Activated naive CD4-positive, alpha-beta T cell (primary cell): Measurements from ENCODE around the gene POLR2L.

Source experiments
- DNase-seq, 4 experiments: peaks; one replicate each; lab custom pipeline; 2025; lab: John Stamatoyannopoulos, UW

Gene POLR2L

DNA sequence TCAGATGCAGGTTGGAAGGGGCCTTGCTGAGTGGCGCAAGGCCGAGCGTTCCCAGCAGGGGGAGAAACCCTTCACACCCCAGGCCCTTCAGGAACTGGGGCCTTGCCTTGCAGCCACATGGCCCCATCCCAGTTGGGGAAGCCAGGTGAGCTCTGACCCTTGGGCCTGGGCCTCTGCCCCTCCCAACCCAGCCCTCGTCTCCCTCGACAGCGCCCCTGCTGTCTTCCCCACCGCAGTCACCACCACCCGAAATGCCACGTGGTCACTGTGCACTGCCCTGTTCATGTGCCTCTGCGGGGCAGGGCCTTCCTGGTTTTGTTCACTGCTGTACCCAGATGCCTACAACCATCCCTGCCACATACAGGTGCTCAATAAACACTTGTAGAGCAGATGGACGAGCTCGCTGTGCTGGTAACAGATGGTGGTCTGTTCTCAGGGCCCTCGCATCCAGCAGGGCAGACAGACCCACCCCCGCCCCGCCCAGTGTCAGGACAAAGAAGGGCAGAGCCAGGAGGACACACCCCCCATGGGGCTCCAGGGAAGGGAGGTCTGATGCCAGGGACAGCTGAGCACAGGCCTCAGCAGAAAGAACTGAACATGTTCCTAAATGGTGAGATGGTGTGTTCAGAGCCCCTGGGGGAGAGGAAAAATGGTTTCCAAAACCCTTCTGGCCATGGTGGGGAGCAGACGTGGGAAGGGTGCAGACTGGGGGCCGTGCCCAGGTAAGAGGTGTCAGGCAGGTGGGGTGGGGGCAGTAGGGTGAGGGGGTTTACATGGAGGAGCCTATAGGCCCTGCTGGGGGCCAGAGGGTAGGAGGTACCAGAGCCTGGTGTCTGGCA lies 3.7 kb downstream of the POLR2L start:
- DNase-seq = no peak

DNA sequence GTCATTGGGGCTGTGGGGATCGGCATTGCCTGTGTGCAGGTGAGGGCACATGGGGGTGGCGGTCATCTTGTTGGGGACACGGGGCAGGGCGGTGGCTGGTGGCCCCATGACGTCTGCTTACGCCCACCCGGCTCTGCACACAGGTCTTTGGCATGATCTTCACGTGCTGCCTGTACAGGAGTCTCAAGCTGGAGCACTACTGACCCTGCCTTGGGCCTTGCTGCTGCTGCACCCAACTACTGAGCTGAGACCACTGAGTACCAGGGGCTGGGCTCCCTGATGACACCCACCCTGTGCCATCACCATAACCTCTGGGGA lies 4.4 kb downstream of the POLR2L start:
- no peak for DNase-seq

DNA sequence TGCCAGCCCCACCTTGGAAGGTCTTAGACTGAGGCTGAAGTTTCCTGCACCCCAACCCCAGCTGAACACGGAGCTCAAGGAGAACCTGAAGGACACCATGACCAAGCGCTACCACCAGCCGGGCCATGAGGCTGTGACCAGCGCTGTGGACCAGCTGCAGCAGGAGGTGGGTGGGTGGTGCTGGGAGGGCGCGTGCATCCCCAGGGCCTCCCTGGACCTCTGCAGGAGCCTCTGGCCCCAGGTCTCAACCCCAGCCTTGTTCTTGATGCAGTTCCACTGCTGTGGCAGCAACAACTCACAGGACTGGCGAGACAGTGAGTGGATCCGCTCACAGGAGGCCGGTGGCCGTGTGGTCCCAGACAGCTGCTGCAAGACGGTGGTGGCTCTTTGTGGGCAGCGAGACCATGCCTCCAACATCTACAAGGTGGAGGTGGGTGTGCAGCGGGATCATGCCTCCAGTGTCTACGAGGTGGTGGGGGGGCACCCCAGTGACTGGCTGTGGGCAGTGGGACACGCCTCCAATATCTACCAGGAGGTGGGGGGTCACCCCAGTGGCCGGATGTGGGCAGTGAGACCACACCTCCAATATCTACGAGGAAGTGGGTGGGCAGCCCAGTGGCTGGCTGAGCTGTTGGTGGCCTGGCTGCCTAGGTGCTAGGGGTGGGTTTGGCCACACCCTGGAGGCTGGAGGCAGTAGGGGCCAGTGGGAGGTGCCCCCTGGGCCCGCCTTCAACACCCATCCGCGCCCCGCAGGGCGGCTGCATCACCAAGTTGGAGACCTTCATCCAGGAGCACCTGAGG lies 4.9 kb downstream of the POLR2L start:
- no peak for DNase-seq

DNA sequence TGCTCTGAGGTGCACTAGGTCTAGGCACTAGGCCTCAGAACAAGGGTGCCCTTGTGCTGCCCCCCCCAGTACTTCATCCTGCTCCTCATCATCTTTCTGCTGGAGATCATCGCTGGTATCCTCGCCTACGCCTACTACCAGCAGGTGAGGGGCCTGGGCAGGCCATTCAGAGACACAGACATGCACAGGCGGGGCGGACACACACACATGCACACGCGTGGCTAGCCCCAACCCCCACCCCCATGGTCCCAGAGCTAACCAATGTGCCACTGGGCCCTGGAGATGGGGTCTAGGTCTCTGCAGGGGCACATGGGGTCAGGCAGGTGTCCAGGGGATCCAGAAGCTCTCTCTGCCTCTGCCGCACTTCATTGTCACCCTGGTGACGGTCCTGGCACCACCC lies 5.6 kb downstream of the POLR2L start:
- DNase-seq = no peak

DNA sequence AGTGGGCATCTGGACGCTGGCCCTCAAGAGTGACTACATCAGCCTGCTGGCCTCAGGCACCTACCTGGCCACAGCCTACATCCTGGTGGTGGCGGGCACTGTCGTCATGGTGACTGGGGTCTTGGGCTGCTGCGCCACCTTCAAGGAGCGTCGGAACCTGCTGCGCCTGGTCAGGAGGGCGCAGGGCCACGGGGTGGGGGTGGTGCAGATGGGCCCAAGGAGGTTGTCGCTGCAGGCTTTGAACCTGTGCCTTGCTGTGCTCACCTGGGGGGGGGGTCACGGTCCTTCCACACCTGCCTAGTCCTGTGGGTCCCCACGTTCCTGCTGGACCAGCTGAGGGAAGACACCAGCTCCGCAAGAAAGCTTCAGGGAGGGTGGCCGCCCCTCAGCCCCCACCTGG lies 6.1 kb downstream of the POLR2L start:
- DNase-seq = no peak

DNA sequence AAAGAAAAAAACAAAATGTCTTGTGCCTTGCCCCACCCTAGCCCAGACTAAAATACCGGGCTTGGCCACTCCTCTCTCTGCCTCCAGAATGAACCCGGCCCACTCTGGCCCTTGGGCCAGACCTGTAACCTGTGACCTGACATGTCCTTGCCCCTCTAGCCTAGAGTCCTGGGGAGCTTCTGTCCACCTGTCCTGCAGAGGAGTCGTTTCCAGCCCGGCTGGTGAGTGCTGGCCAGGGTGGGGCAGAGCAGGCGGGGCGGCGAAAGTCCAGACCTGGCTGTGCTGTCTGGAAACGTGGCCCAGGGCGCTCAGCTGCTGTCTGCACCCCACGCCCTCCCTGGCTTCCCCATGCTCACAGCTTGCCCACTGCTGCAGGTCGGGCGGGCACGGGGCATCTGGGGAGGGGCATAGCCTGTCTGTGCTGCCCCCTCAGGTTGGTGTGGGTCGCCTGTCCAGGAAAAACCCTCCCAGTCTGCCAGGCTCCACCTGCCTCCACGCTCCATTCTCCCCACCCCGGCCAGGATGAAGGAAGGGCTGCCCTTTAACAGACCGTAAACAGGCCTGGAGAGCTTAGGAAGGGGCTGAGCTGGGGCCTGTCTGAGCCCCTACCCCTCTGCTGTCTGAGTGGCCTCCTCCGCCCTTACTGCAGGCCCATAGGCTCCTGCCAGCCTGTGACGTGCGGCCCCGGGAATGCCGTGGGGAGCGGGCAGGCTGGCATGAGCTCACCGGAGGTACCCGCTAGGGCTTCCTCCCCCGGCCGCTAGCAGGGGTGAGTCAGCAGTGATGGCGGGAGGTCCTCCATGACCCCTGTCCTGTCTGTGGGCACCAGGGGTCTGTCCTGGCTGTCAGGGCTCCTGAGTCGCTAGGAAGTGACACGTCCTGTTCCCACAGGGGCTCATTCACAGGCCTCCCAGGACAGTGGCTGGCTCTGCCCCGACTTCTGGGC lies 7.7 kb downstream of the POLR2L start:
- DNase-seq = no peak

GRCh38 chr11:833849-834311 lies 8.4 kb downstream of the POLR2L start:
- DNase-seq = no peak

DNA sequence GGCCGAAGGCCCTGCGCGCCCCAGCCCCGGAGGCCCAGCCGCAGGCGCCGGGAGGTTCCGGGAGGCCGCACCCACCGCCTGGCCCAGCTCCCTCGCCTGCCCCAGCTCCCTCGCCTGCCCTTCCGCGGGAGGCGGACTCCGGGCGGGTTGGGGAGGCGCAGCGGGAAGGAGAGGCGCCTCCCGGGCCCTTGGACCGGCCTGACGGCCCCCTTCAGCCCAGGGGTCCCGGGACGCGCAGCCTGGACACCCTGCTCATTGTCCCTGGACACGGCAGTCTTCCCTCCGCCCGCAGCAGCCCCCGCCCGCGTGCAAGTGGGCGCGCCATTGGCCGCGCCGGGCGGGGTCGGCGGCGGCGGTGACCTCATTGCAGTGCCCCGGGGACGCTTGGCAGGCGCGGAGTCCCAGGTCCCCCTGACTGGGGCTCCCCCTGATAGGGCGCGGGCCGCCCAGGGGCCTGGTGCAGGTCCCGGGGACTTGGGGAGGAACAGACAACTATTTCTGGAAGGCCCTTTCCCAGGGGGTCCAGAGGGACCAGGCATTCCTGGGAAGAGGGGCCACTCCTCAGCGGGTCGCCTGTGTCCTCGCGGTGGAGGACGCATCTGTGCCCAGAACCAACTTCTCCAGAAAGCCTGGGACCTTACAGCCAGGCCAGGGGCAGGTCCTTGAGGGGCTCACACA lies 9.1 kb downstream of the POLR2L start:
- DNase-seq = no peak

GRCh38 chr11:832529-833113 lies 9.7 kb downstream of the POLR2L start, which contains the start of gene CD151:
Gene CD151 (plus strand): TSS chr11:832952. CDS start chr11:836070, 3,118 bp downstream.
- DNase-seq = peak in 1 of 4 experiments; percentile 30

- DNase-seq = no peak
Observed at GRCh38 chr11:831961-832528, 10.3 kb downstream of the POLR2L start.

- no peak for DNase-seq
Observed at GRCh38 chr11:831118-831864, 11.0 kb downstream of the POLR2L start.

DNA sequence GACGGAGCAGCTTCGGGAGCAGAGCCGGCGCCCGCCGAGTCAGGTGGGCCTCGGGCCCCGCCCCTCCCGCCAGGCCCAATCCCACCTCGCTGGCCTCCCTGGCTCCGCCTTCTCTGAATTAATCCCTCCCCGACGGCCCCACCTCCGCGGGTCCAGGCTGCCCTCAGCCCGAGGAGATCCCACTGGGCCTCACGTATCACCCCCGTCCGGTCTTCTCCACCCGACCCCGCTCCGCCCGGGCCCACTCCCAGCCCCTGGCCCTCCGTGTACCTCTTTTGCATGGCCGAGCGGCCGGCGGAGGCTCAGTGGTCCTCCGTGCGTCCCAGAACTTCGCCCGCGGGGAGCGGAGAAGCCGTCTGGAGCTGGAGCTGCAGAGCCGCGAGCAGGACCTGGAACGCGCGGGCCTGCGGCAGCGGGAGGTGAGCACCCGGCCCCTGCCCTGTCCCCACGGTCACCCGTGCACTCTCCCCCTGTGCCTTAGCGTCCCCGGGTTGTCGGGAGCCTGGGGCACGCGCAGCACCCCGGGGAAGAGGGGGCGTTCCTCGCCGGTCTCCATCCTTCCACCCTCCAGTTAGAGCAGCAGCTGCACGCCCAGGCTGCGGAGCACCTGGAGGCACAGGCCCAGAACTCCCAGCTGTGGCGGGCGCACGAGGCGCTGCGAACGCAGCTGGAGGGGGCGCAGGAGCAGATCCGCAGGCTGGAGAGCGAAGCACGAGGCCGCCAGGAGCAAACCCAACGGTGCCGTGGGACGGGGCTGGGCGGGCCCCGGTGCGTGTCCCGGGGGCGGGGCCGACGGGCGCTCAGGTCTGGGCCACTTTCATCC lies 11.8 kb downstream of the POLR2L start:
- DNase-seq = peak in 1 of 4 experiments; percentile 34

DNA sequence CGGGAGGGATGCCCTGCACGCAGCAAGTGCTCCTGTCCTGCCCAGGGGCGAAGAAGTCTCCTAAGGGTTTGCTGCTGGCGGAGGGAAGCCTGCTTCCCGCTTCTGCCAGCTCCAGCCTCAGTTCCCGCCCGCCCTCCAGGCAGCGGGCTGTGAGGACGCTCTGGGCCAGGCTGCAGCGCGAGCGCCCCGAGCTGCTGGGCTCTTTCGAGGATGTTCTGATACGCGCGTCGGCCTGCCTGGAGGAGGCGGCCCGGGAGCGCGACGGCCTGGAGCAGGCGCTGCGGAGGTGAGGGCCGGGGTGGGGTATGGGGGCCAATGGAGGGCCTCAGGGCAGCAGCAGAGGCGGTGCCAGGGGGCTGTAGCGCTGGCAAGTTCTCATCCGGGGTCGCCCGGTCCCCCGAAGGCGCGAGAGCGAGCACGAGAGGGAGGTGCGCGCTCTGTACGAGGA lies 12.5 kb downstream of the POLR2L start:
- DNase-seq = no peak

GRCh38 chr11:829176-829846 lies 13.0 kb downstream of the POLR2L start:
- DNase-seq = no peak

- no peak for DNase-seq
Observed at GRCh38 chr11:828506-829175, 13.7 kb downstream of the POLR2L start.

DNA sequence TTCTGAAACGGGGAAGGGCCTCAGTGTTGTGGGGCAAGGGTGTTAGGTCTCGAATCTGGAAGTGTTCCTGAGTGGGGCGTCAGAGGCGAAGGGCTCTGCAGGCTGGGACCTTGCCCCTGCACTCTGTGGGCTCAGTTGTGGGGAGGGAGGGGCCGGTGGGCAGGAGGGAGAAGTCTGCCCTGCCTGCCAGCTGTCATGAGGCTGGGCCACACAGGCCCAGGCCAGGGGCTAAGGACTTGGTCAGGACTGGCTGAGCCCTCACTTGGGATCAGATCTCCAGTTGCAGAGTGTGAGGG lies 14.5 kb downstream of the POLR2L start, which contains the start of gene CRACR2B:
CRACR2B (plus strand) TSS at position 23 of the 296 bp plus-strand sequence. CDS start 689 bp downstream, outside the sequence.
- no peak for DNase-seq

- DNase-seq = no peak
Observed at GRCh38 chr11:827146-827896, 15.0 kb downstream of the POLR2L start.
